ENCODE measurements around the gene LPAR2. TPM values are rescaled to one million over a fixed set of nuclear protein-coding genes. Genes with fewer than 3 reads are reported as not detected.

The LPAR2 gene
- total RNA-seq, 1 experiment from 2014 or later, result 17.4 TPM

- TF ChIP-seq CTCF (IDR thresholded peaks at IDR 0.05; ENCODE audit: unreplicated experiment), result no peak
- no TSS peak for BruUV-seq (replicated peaks)
- Mint-ChIP-seq H3K4me1 (ENCODE audit: insufficient read depth, unreplicated experiment) (peaks cover 16% of the 10 kb centered on the region), H3K9me3 (ENCODE audit: unreplicated experiment) (no peaks in the 10 kb centered on the region), H3K4me3 (ENCODE audit: unreplicated experiment) (peak overlapping the region; percentile 79), H3K36me3 (ENCODE audit: insufficient read depth, unreplicated experiment) (peaks cover 46% of the 10 kb centered on the region), H3K27me3 (ENCODE audit: insufficient read depth, unreplicated experiment) (no peaks in the 10 kb centered on the region), H3K27ac (ENCODE audit: low read depth, unreplicated experiment) (peak overlapping the region; percentile 96)
- peak; percentile 25 for DNase-seq (ENCODE audit: unreplicated experiment)
- CTCF ChIA-PET, result interaction anchor here (0.6 to 2.0 kb wide), 10 partner anchors 12 to 548 kb away, joined by 3 to 19 read pairs (median 3); partner anchors contain the start of gene GMIP
- intact Hi-C loops (cut with micrococcal nuclease), result loop anchor here (1.0 to 10.0 kb wide), 2 partner anchors 113 to 202 kb away; partner anchors contain the start of gene ZNF253
- POLR2A ChIA-PET, result interaction anchor here (0.7 to 2.8 kb wide), 7 partner anchors 9 to 1479 kb away, joined by 3 to 17 read pairs (median 5); partner anchors contain the start of genes GMIP, LPAR2, ZNF14 and ZNF431
These were observed 34.8 kb upstream of the LPAR2 start for GRCh38 chr19:19662871-19663255.

- CTCF ChIA-PET, result interaction anchor here (0.6 to 2.0 kb wide), 9 partner anchors 12 to 197 kb away, joined by 3 to 19 read pairs (median 3); partner anchors contain the start of genes GMIP and ZNF506
- DNase-seq (ENCODE audit: unreplicated experiment), result no peak
- Mint-ChIP-seq H3K27ac (ENCODE audit: low read depth, unreplicated experiment) (peak overlapping the region; percentile 96), H3K9me3 (ENCODE audit: unreplicated experiment) (no peaks in the 10 kb centered on the region), H3K27me3 (ENCODE audit: insufficient read depth, unreplicated experiment) (no peaks in the 10 kb centered on the region), H3K36me3 (ENCODE audit: insufficient read depth, unreplicated experiment) (peaks cover 51% of the 10 kb centered on the region), H3K4me3 (ENCODE audit: unreplicated experiment) (peak overlapping the region; percentile 79), H3K4me1 (ENCODE audit: insufficient read depth, unreplicated experiment) (peaks cover 16% of the 10 kb centered on the region)
- TF ChIP-seq CTCF (IDR thresholded peaks at IDR 0.05; ENCODE audit: unreplicated experiment), result no peak
- intact Hi-C loops (cut with micrococcal nuclease), result loop anchor here (10.0 kb wide), 1 partner anchor 202 kb away; the partner anchor contains the start of gene ZNF253
- POLR2A ChIA-PET, result interaction anchor here (0.8 to 2.8 kb wide), 5 partner anchors 8 to 114 kb away, joined by 4 to 17 read pairs (median 5); partner anchors contain the start of genes GMIP, LPAR2 and ZNF14
- TSS peak; percentile 62 for BruUV-seq (replicated peaks)
These were observed 34.3 kb upstream of the LPAR2 start for GRCh38 chr19:19662344-19662743.

- DNase-seq (ENCODE audit: unreplicated experiment), result no peak
- Mint-ChIP-seq H3K4me3 (ENCODE audit: unreplicated experiment) (peak overlapping the region; percentile 79), H3K27ac (ENCODE audit: low read depth, unreplicated experiment) (peak overlapping the region; percentile 96), H3K9me3 (ENCODE audit: unreplicated experiment) (no peaks in the 10 kb centered on the region), H3K4me1 (ENCODE audit: insufficient read depth, unreplicated experiment) (peaks cover 16% of the 10 kb centered on the region), H3K36me3 (ENCODE audit: insufficient read depth, unreplicated experiment) (peaks cover 57% of the 10 kb centered on the region), H3K27me3 (ENCODE audit: insufficient read depth, unreplicated experiment) (no peaks in the 10 kb centered on the region)
- BruUV-seq (replicated peaks), result no TSS peak
- POLR2A ChIA-PET, result interaction anchor here (0.8 to 2.8 kb wide), 4 partner anchors 8 to 114 kb away, joined by 4 to 17 read pairs (median 5); partner anchors contain the start of genes GMIP and ZNF14
- TF ChIP-seq CTCF (IDR thresholded peaks at IDR 0.05; ENCODE audit: unreplicated experiment), result no peak
- intact Hi-C loops (cut with micrococcal nuclease), result loop anchor here (10.0 kb wide), 1 partner anchor 203 kb away; the partner anchor contains the start of gene ZNF253
- CTCF ChIA-PET, result interaction anchor here (0.5 to 2.0 kb wide), 7 partner anchors 11 to 370 kb away, joined by 3 to 19 read pairs (median 3); partner anchors contain the start of genes GMIP and ZNF506
These were observed 33.7 kb upstream of the LPAR2 start for GRCh38 chr19:19661675-19662251.

GRCh38 chr19:19661141-19661674 lies 33.2 kb upstream of the LPAR2 start:
- CTCF ChIA-PET, result interaction anchor here (0.5 to 2.1 kb wide), 5 partner anchors 16 to 369 kb away, joined by 3 to 19 read pairs (median 3); partner anchors contain the start of gene GMIP
- Mint-ChIP-seq H3K4me3 (ENCODE audit: unreplicated experiment) (peak overlapping the region; percentile 79), H3K9me3 (ENCODE audit: unreplicated experiment) (no peaks in the 10 kb centered on the region), H3K27ac (ENCODE audit: low read depth, unreplicated experiment) (peak overlapping the region; percentile 53), H3K36me3 (ENCODE audit: insufficient read depth, unreplicated experiment) (peaks cover 60% of the 10 kb centered on the region), H3K4me1 (ENCODE audit: insufficient read depth, unreplicated experiment) (peaks cover 16% of the 10 kb centered on the region), H3K27me3 (ENCODE audit: insufficient read depth, unreplicated experiment) (no peaks in the 10 kb centered on the region)
- POLR2A ChIA-PET, result interaction anchor here (1.3 kb wide), 1 partner anchor 115 kb away, joined by 5 read pairs; no protein-coding TSS in a partner anchor
- DNase-seq (ENCODE audit: unreplicated experiment), result no peak
- intact Hi-C loops (cut with micrococcal nuclease), result loop anchor here (10.0 kb wide), 1 partner anchor 204 kb away; the partner anchor contains the start of gene ZNF253
- TF ChIP-seq CTCF (IDR thresholded peaks at IDR 0.05; ENCODE audit: unreplicated experiment), result no peak
- BruUV-seq (replicated peaks), result no TSS peak
